GM12872 (cell line): ENCODE results near the gene IL17A.

ENCODE experiments used
- TF ChIP-seq, protein P1 (sequence below): IDR thresholded peaks from 3 replicates; pipeline ENCODE4 v1.5.1; 2011; ENCODE audit warnings: low read depth, mild to moderate bottlenecking, low read length, moderate library complexity; ENCODE audit not compliant: insufficient read depth

The IL17A gene

DNA sequence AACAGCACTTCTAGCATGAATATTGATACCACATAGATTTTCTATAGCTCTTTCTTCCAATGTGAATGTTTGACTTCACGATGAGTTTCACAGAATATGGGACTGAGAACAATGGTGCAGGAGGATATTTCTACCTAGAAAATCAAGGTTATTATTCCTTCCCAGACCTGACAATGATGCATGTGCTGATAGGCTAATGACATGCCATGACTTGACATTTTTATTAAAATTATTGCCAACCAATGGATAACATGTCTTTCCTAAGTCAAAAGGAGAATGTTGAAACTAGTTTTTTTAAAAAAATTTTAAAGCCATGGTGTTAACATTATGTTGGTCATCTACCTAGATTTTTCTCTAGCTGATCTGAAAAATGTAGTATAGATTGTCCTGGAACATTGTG, 923 bp downstream of the IL17A start:
- TF ChIP-seq, protein P1, sequence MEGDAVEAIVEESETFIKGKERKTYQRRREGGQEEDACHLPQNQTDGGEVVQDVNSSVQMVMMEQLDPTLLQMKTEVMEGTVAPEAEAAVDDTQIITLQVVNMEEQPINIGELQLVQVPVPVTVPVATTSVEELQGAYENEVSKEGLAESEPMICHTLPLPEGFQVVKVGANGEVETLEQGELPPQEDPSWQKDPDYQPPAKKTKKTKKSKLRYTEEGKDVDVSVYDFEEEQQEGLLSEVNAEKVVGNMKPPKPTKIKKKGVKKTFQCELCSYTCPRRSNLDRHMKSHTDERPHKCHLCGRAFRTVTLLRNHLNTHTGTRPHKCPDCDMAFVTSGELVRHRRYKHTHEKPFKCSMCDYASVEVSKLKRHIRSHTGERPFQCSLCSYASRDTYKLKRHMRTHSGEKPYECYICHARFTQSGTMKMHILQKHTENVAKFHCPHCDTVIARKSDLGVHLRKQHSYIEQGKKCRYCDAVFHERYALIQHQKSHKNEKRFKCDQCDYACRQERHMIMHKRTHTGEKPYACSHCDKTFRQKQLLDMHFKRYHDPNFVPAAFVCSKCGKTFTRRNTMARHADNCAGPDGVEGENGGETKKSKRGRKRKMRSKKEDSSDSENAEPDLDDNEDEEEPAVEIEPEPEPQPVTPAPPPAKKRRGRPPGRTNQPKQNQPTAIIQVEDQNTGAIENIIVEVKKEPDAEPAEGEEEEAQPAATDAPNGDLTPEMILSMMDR: no peak

DNA sequence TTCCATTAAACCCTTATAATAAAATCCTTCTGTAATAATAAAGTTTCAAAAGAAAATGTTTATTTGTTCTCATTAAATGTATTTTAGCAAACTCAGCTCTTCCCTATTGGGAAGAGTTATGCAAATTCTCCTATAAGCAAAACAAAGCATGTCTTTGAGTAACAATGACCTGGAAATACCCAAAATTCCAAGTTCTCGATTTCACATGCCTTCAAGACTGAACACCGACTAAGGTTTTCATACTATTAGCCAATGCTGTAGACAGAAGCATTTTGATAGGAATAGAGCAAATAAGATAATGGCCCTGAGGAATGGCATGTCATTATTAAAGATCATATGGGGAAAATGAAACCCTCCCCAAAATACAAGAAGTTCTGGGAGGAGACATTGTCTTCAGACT, 3.8 kb downstream of the IL17A start:
- TF ChIP-seq, protein P1: no peak

DNA sequence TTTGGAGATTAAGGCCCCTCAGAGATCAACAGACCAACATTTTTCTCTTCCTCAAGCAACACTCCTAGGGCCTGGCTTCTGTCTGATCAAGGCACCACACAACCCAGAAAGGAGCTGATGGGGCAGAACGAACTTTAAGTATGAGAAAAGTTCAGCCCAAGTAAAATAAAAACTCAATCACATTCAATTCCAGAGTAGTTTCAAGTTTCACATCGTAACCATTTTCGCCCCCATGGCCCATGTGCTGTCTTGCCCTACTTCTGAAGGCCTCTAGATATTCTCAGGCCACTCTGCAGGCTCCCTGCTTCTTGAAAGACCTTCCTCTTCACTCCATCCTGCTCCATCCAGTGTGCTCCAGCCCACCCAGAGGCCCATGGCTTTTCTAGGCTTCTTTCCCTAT, 4.2 kb downstream of the IL17A start:
- TF ChIP-seq, protein P1: no peak

DNA sequence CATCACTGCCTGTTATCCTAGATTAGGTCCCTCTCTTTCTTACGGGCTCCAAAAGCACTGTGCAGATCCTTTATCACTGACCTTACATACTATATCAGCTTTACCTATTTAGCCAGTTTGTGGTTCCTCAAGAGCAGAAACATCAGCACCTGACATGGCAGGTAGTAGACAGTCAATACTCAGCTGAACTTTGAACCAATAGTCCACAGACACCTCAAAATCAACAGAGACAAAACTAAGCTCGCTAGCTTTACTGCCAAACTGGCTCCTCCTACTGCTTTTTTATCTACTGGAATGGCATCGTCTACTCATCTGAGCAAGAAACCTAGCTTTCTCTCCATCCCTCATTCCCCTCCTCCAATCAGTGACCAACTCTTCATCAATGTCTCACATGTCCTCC, 5.6 kb downstream of the IL17A start:
- TF ChIP-seq, protein P1: no peak

DNA sequence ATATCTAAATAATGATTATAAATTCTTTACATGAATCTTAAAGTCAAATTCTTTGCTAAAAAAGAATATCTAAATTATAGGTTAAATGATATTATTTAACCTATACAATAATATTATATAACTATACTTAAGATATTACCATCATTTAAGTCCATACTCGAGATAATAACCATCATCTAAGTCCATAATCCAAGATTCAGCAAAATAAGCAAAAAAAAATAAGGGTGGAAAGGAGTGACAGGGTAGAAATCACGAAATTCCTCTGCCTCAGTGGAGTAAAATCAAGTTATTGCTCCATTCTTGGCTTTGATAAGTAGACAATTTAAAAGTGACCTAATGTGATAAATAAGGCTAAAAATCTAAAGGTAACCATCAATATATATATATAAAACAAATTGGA, 9.7 kb downstream of the IL17A start:
- TF ChIP-seq, protein P1: no peak

DNA sequence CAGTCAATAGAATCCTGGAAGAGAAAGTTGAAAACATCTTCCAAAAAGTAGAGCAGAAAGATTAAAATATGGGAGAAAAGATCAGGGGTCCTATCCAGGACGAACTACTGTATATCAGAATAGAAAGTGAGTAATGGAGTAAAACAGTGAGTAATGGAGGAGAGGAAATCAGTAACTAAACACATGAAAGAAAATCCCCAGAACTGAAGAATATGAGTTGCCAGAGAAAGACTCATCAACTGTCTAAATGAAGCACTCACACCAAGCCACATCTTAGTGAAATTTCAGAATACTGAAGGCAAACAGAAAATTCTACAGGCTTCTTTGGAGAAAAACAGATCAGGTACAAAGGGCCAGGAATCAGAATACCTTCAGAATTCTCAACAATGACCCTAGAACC, 14.9 kb downstream of the IL17A start:
- TF ChIP-seq, protein P1: no peak

DNA sequence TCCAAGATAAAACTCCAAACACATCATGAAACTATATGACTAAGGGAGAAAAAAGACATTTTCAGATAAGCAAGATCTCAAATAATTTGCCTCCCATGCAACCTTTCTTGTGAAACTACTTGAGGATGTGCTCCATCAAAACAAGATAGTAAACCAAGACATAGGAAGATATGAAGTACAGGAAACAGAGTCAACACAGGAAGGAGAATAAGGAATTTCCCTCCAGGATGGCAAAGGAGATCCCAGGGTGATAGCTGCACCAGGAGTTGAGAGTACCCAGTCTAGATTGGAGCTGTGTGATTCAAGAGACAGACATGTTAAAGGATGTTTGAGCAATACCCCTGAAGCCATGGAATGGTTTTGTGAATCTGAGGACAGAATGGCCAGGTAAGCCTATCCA, 15.3 kb downstream of the IL17A start:
- TF ChIP-seq, protein P1: no peak

DNA sequence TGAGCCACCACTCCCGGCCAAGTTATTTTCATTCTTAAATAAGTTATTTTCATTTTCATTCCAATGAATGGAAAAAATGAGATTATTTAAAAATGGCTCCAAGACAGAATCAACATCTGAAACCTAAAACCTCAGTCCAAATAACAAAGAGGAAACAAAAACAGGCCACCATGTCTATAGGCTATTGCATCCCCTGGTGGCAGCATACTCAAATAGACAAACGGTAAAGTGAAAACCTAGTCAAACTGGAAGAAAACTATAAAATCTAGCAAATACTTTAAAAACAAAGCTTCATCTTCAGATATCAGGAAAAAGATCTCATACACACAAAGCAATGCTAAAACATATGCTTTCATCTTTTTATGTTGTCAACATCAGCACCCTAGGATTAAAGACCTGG, 20.9 kb downstream of the IL17A start:
- TF ChIP-seq, protein P1: peak; percentile 32; the same call in 2 of the 3 replicates
